ENCODE results near the gene IARS2. TPM values are rescaled to one million over a fixed set of nuclear protein-coding genes. Genes with fewer than 3 reads are reported as not detected.

The IARS2 gene
- total RNA-seq: 104 TPM

GRCh38 chr1:220094016-220094911 is at the start of gene IARS2:
IARS2 (plus strand) TSS chr1:220094132; CDS start chr1:220094217, 85 bp downstream.

GRCh38 chr1:220046052-220046930 is 47.6 kb upstream of the IARS2 start, which contains the start of gene EPRS1:
EPRS1 (minus strand) TSS chr1:220046505; CDS start chr1:220046388, 117 bp downstream.

GRCh38 chr1:220089650-220090556 is 4.0 kb upstream of the IARS2 start, which contains the start of gene BPNT1:
BPNT1 (minus strand) TSS chr1:220089788; CDS start chr1:220079846, 9,942 bp downstream.

Small RNAs within 50 kb of the gene (small RNA-seq; reads per million reads assigned to genes)
- 0.07 reads per million for gene MIR194-1 (ENCODE audit: low replicate concordance)
- 0.42 reads per million, percentile 53 among the genes with 10 or more reads in this experiment for gene MIR215 (ENCODE audit: low replicate concordance)

Other genes with a start within 250 kb of the IARS2 start
- gene SLC30A10, start 165.6 kb upstream of the IARS2 start, total RNA-seq: 0.53 TPM
- 63.6 TPM for gene EPRS1, start 47.6 kb upstream of the IARS2 start, total RNA-seq
- 21.8 TPM for gene BPNT1, start 4.3 kb upstream of the IARS2 start, total RNA-seq
- 32.4 TPM for gene RAB3GAP2, start 178.3 kb downstream of the IARS2 start, total RNA-seq